HEK293T (cell line): ENCODE results near the gene GABPB2.

Experiments
- CTCF ChIA-PET: fragments of 350-600 bp; formaldehyde crosslinking; extraction: SDS; loops from one replicate; lab custom pipeline; 2021; ENCODE audit warnings: antibody characterized with exemption, inconsistent platforms; lab: Yijun Ruan, JAX
- POLR2A ChIA-PET: fragments of 350-600 bp; formaldehyde crosslinking; extraction: SDS; loops from one replicate; lab custom pipeline; 2020; ENCODE audit warnings: antibody characterized with exemption, inconsistent platforms; lab: Yijun Ruan, JAX
- DNase-seq: peaks from one replicate; pipeline ENCODE4 v3.0.0; 2012; ENCODE audit warnings: mixed read lengths; ENCODE audit errors: extremely low spot score
- ARNT ChIP-seq: fragments of 450-650 bp; IDR thresholded peaks from 2 replicates; pipeline ENCODE4 v1.6.1; 2017; ENCODE audit warnings: mild to moderate bottlenecking
- BHLHE40 ChIP-seq: fragments of 450-650 bp; IDR thresholded peaks from 2 replicates; pipeline ENCODE4 v1.6.1; 2016; ENCODE audit warnings: mild to moderate bottlenecking, moderate library complexity, borderline replicate concordance
- CTBP1 ChIP-seq: fragments of 450-650 bp; IDR thresholded peaks from 2 replicates; pipeline ENCODE4 v1.6.1; 2016; ENCODE audit warnings: borderline replicate concordance
- ELF4 ChIP-seq: fragments of 450-650 bp; IDR thresholded peaks from 2 replicates; pipeline ENCODE4 v1.6.1; 2017; ENCODE audit warnings: antibody characterized with exemption
- FOXA1 ChIP-seq: fragments of 450-650 bp; IDR thresholded peaks from 2 replicates; pipeline ENCODE4 v1.6.1; 2016; ENCODE audit warnings: mild to moderate bottlenecking
- FOXK2 ChIP-seq: fragments of 450-650 bp; IDR thresholded peaks from 2 replicates; pipeline ENCODE4 v1.6.1; 2016; ENCODE audit warnings: mild to moderate bottlenecking
- FOXM1 ChIP-seq: fragments of 450-650 bp; IDR thresholded peaks from 2 replicates; pipeline ENCODE4 v1.6.1; 2017; ENCODE audit warnings: mild to moderate bottlenecking, borderline replicate concordance
- HDGF ChIP-seq: fragments of 450-650 bp; IDR thresholded peaks from 2 replicates; pipeline ENCODE4 v1.6.1; 2017; ENCODE audit warnings: antibody characterized with exemption, borderline replicate concordance
- L3MBTL2 ChIP-seq: fragments of 450-650 bp; conservative IDR thresholded peaks from 2 replicates; pipeline ENCODE4 v1.6.1; 2016; ENCODE audit warnings: mild to moderate bottlenecking
- LEF1 ChIP-seq: fragments of 450-650 bp; IDR thresholded peaks from 2 replicates; pipeline ENCODE4 v1.6.1; 2017; ENCODE audit warnings: mild to moderate bottlenecking, borderline replicate concordance
- NFRKB ChIP-seq: fragments of 450-650 bp; IDR thresholded peaks from 2 replicates; pipeline ENCODE4 v1.6.1; 2016; ENCODE audit warnings: mild to moderate bottlenecking, moderate library complexity
- SP1 ChIP-seq: fragments of 450-650 bp; IDR thresholded peaks from 2 replicates; pipeline ENCODE4 v1.6.1; 2017
- SUZ12 ChIP-seq: fragments of 450-650 bp; IDR thresholded peaks from 2 replicates; pipeline ENCODE4 v1.6.1; 2016; ENCODE audit warnings: mild to moderate bottlenecking
- TARDBP ChIP-seq: fragments of 450-650 bp; IDR thresholded peaks from 2 replicates; pipeline ENCODE4 v1.6.1; 2016
- ZNF384 ChIP-seq: fragments of 450-650 bp; IDR thresholded peaks from 2 replicates; pipeline ENCODE4 v1.6.1; 2016
- TF ChIP-seq, protein P1 (sequence below): fragments of 450-650 bp; IDR thresholded peaks from 2 replicates; pipeline ENCODE4 v1.6.1; 2016

Gene GABPB2

DNA sequence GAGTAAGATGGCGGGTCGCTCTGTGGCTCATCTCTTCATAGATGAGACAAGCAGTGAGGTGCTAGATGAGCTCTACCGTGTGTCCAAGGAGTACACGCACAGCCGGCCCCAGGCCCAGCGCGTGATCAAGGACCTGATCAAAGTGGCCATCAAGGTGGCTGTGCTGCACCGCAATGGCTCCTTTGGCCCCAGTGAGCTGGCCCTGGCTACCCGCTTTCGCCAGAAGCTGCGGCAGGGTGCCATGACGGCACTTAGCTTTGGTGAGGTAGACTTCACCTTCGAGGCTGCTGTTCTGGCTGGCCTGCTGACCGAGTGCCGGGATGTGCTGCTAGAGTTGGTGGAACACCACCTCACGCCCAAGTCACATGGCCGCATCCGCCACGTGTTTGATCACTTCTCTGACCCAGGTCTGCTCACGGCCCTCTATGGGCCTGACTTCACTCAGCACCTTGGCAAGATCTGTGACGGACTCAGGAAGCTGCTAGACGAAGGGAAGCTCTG is 88.2 kb downstream of the GABPB2 start:
- POLR2A ChIA-PET: no interaction called here
- TF ChIP-seq FOXM1 (no peak), HDGF (no peak), SP1 (no peak), BHLHE40 (no peak), CTBP1 (no peak), ARNT (no peak), LEF1 (no peak), SUZ12 (no peak), FOXA1 (no peak), NFRKB (no peak), TARDBP (no peak), ELF4 (no peak), ZNF384 (no peak), L3MBTL2 (no peak), FOXK2 (no peak)
- TF ChIP-seq, protein P1, sequence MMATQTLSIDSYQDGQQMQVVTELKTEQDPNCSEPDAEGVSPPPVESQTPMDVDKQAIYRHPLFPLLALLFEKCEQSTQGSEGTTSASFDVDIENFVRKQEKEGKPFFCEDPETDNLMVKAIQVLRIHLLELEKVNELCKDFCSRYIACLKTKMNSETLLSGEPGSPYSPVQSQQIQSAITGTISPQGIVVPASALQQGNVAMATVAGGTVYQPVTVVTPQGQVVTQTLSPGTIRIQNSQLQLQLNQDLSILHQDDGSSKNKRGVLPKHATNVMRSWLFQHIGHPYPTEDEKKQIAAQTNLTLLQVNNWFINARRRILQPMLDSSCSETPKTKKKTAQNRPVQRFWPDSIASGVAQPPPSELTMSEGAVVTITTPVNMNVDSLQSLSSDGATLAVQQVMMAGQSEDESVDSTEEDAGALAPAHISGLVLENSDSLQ: no peak
- DNase-seq: no peak
- CTCF ChIA-PET: interaction anchor here (0.5 to 1.1 kb wide), 2 partner anchors 59 to 67 kb away, joined by 3 to 4 read pairs; no protein-coding TSS in a partner anchor

DNA sequence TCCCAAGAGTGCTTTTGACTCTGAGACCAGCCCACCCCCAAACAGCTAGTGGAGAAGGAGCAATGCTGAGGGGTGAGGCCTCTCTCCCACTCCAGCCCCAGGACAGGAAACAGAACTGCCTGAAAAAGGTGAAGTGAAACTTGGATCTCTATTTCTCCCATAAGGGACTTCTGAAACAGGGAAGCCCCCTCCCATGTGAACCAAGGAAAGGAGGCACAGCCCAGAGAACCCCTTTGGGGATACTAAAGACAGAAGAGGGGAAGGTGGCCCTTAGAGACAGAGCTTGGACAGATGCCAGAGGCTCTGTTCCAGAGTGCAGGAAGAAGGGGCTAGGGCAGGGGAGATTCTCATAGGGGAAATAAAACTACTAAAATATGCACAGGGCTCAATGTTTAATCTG is 88.8 kb downstream of the GABPB2 start:
- DNase-seq: no peak
- ChIA-PET POLR2A (no interaction called here), CTCF (interaction anchor here (1.1 kb wide), 1 partner anchor 60 kb away, joined by 3 read pairs; no protein-coding TSS in a partner anchor)

DNA sequence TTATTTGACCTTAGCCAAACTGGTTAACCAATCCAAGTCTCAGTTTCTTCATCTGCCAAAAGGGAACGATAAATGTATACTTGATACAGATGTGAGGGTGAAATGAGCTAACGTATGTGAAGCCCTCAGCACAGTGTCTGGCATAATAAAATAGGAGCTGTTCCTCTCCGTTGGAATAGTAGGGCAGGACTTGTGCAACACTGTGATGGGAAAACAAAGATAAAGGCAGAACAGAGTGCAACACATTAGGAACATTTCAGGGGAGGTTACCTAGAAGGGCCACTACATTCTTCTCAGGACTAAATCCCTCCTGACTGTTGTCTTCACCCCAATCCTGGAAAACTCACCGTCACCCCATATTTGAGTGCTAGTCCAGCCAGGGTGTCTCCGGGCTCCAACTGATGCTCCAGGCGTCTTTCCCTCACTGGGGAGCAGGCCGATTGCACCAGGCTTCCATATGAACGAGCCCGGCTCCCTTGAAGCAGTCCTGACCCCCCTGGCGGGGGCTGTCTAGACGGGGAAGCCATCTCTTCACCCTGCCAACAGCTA is 94.2 kb downstream of the GABPB2 start:
- TF ChIP-seq HDGF (0 out of 2 replicates have a peak, but pooled peaks have one; percentile 11), FOXK2 (no peak)
- ChIA-PET CTCF (interaction anchor here (2.0 kb wide), 1 partner anchor 65 kb away, joined by 8 read pairs; no protein-coding TSS in a partner anchor), POLR2A (interaction anchor here (0.7 to 2.2 kb wide), 11 partner anchors 8 to 158 kb away, joined by 3 to 17 read pairs (median 4); partner anchors contain the start of genes MINDY1, TMOD4, TNFAIP8L2 and VPS72)
- DNase-seq: no peak

More for the DNA sequence above, 88.8 kb downstream of the GABPB2 start:
- TF ChIP-seq FOXA1 (no peak), L3MBTL2 (no peak), ZNF384 (no peak), NFRKB (no peak), SUZ12 (no peak), TARDBP (no peak), LEF1 (no peak), BHLHE40 (no peak), CTBP1 (no peak), HDGF (no peak), ARNT (no peak), FOXM1 (no peak), FOXK2 (no peak), ELF4 (no peak), SP1 (no peak)
- TF ChIP-seq, protein P1: no peak

DNA sequence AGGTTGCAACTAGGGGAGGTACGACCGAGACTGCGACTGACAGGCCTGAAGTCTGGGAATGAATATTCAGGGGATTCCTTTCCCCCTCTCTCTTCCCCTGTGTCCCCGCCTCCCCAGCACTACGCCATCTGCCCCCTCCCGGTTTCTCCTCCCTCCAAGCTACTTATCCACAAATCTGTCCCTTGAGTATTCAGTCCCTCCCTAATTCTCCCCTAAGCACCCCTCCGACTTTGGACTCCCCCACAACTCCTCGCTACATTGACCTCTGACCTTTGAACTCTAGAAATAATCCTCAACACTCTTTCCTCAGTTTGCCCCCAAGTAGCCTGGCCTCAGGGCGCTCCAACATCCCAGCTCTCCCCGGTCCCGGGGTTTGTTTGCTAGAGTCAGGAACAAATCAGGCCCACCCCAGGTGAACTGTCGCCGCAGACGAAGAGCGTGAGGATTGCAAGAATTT is 94.7 kb downstream of the GABPB2 start:
- TF ChIP-seq LEF1 (no peak), BHLHE40 (no peak)
- DNase-seq: peak; percentile 62
- ChIA-PET CTCF (interaction anchor here (1.0 to 2.0 kb wide), 2 partner anchors 12 to 66 kb away, joined by 3 to 8 read pairs; no protein-coding TSS in a partner anchor), POLR2A (interaction anchor here (0.7 to 2.2 kb wide), 11 partner anchors 9 to 159 kb away, joined by 3 to 17 read pairs (median 4); partner anchors contain the start of genes MINDY1, TMOD4, TNFAIP8L2 and VPS72)

DNA sequence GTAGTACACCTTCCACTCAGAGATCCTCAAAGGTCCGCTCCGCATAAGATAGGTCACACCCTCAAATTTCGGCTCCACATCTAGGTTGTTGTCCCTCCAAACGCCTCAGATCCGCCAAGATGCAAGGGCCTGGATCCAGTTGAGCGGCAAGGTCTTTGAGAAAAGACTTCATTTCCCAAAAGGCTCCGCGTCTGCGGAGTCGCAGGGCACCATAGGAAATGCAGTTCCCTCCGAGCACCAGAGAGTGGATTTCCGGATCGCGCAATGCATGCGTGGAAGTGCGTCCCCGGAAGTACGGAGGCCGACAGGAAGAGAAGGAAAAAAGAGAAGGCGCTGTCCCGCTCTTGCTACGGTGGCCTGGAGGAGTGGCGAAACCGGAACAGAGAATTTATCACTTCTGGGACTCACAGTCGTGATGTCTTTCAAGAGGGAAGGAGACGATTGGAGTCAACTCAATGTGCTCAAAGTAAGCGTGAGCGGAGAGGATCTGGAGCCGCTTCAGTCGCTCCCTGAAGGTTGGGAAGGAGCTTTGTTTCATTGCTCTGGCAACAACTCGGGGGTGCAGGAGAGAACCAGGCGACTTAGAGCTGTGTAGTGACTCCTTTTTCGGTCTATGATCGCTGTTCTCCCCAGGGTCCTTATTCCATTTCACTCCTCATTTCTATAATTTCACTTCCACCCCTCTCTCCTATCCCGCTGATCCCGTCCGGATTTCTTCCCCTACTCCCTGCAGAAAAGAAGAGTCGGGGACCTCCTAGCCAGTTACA is 95.4 kb downstream of the GABPB2 start, which contains the start of the genes LYSMD1 and SCNM1:
TSS of gene LYSMD1 (minus strand) at position 165 of the 767 bp plus-strand sequence. CDS start 644 bp downstream, outside the sequence.
TSS of gene SCNM1 (plus strand) at position 407 of the 767 bp plus-strand sequence. CDS start at position 416, 9 bp downstream.
- peak; percentile 98 for DNase-seq
- POLR2A ChIA-PET: interaction anchor here (0.7 to 2.2 kb wide), 11 partner anchors 8 to 116 kb away, joined by 3 to 17 read pairs (median 4); partner anchors contain the start of genes TMOD4, TNFAIP8L2, VPS72 and ZNF687
- TF ChIP-seq ARNT: no peak
- peak; percentile 94 for TF ChIP-seq SUZ12
- peak; percentile 99 for TF ChIP-seq ELF4
- no peak for TF ChIP-seq FOXM1
- TF ChIP-seq BHLHE40: no peak
- TF ChIP-seq ZNF384: peak; percentile 90
- TF ChIP-seq LEF1: no peak
- TF ChIP-seq SP1: no peak
- no peak for TF ChIP-seq FOXA1
- TF ChIP-seq, protein P1: peak; percentile 26; the same call in 1 of the 2 replicates
- TF ChIP-seq HDGF: no peak
- TF ChIP-seq FOXK2: peak; percentile 54; the same call in 1 of the 2 replicates
- TF ChIP-seq CTBP1: no peak
- 0 out of 2 replicates have a peak, but pooled peaks have one; percentile 63 for TF ChIP-seq TARDBP
- no peak for TF ChIP-seq NFRKB
- TF ChIP-seq L3MBTL2: peak; percentile 65; the same call in 1 of the 2 replicates
- CTCF ChIA-PET: interaction anchor here (1.0 to 2.0 kb wide), 3 partner anchors 10 to 66 kb away, joined by 3 to 8 read pairs (median 3); partner anchors contain the start of gene TMOD4
